Neural cell (in vitro differentiated cells): ENCODE measurements around the gene SETMAR. TPM values are rescaled to one million over a fixed set of nuclear protein-coding genes. Genes with fewer than 3 reads are reported as not detected.

ENCODE experiments used
- H2AFZ ChIP-seq: fragments of 200-600, 300-800 bp; sonication (generic), shearing (Covaris generic); 2 replicates; pipeline ENCODE4 v1.6.0; 2014; ENCODE audit warnings: low read depth, mild to moderate bottlenecking, antibody characterized with exemption, low read length, moderate library complexity
- H3F3A ChIP-seq: fragments of 200-600 bp; shearing (Covaris generic); 2 replicates; pipeline ENCODE4 v1.6.1; 2016; ENCODE audit warnings: mild to moderate bottlenecking, moderate library complexity, mixed read lengths, antibody characterized with exemption, low read length; ENCODE audit not compliant: insufficient read depth, poor library complexity, severe bottlenecking
- H3K27ac ChIP-seq: fragments of 200-600, 300-800 bp; sonication (generic), shearing (Covaris generic); 2 replicates; pipeline ENCODE4 v1.5.1; 2014; ENCODE audit warnings: mild to moderate bottlenecking, low read length, moderate library complexity
- H3K27me3 ChIP-seq: fragments of 300-800, 200-600 bp; sonication (generic), shearing (Covaris generic); 2 replicates; pipeline ENCODE4 v1.6.0; 2014; ENCODE audit warnings: mild to moderate bottlenecking, low read depth, low read length, moderate library complexity; ENCODE audit not compliant: insufficient read depth
- H3K36me3 ChIP-seq: fragments of 300-800, 200-600 bp; sonication (generic), shearing (Covaris generic); 2 replicates; pipeline ENCODE4 v1.5.1; 2014; ENCODE audit warnings: mild to moderate bottlenecking, antibody characterized with exemption, low read length, moderate library complexity; ENCODE audit not compliant: insufficient read depth
- H3K4me2 ChIP-seq: fragments of 300-800, 200-600 bp; sonication (generic), shearing (Covaris generic); 2 replicates; pipeline ENCODE4 v1.6.0; 2014; ENCODE audit warnings: mild to moderate bottlenecking, low read length
- H3K4me3 ChIP-seq: fragments of 300-800, 200-600 bp; sonication (generic), shearing (Covaris generic); 2 replicates; pipeline ENCODE4 v1.5.1; 2014; ENCODE audit warnings: mild to moderate bottlenecking, low read length, moderate library complexity
- H3K79me2 ChIP-seq: fragments of 200-600 bp; shearing (Covaris generic); replicated peaks from 2 replicates; pipeline ENCODE4 v1.6.0; 2014; ENCODE audit warnings: mild to moderate bottlenecking, low read length, moderate library complexity; ENCODE audit not compliant: insufficient read depth
- H3K9ac ChIP-seq: fragments of 300-800, 200-600 bp; sonication (generic), shearing (Covaris generic); 2 replicates; pipeline ENCODE4 v1.6.1; 2016; ENCODE audit warnings: mild to moderate bottlenecking, low read length, mixed read lengths
- H3K9me2 ChIP-seq: fragments of 200-600 bp; shearing (Covaris generic); 2 replicates; pipeline ENCODE4 v1.6.1; 2016; ENCODE audit warnings: mild to moderate bottlenecking, low read length, mixed read lengths; ENCODE audit not compliant: insufficient read depth
- H3K9me3 ChIP-seq: fragments of 200-600, 300-800 bp; sonication (generic), shearing (Covaris generic); 2 replicates; pipeline ENCODE4 v1.6.1; 2016; ENCODE audit warnings: mild to moderate bottlenecking, mixed run types, low read length, moderate library complexity, mixed read lengths
- H4K20me1 ChIP-seq: fragments of 200-600 bp; shearing (Covaris generic); 2 replicates; pipeline ENCODE4 v1.6.1; 2016; ENCODE audit warnings: mild to moderate bottlenecking, mixed run types; ENCODE audit not compliant: insufficient read depth
- EP300 ChIP-seq: fragments of 450-650 bp; conservative IDR thresholded peaks from 2 replicates; pipeline ENCODE4 v1.6.1; 2014; ENCODE audit warnings: antibody characterized with exemption, mild to moderate bottlenecking, moderate library complexity; ENCODE audit not compliant: poor library complexity, severe bottlenecking
- EZH2 ChIP-seq: fragments of 200-600, 300-800 bp; shearing (Covaris generic), sonication (generic); IDR thresholded peaks from 2 replicates; pipeline ENCODE4 v1.6.1; 2014; ENCODE audit warnings: antibody characterized with exemption, low read length, borderline replicate concordance, mild to moderate bottlenecking; ENCODE audit not compliant: insufficient read depth, poor library complexity, severe bottlenecking
- MXI1 ChIP-seq: fragments of 450-650 bp; conservative IDR thresholded peaks from 2 replicates; pipeline ENCODE4 v1.6.1; 2014; ENCODE audit warnings: antibody characterized with exemption, mild to moderate bottlenecking; ENCODE audit not compliant: poor library complexity, severe bottlenecking
- POLR2AphosphoS5 ChIP-seq: IDR thresholded peaks from 2 replicates; pipeline ENCODE4 v1.6.1; 2012
- RAD21 ChIP-seq: fragments of 450-650 bp; conservative IDR thresholded peaks from 2 replicates; pipeline ENCODE4 v1.6.1; 2014; ENCODE audit warnings: antibody characterized with exemption, mild to moderate bottlenecking, moderate library complexity
- SMC3 ChIP-seq: fragments of 450-650 bp; conservative IDR thresholded peaks from 2 replicates; pipeline ENCODE4 v1.6.1; 2014; ENCODE audit warnings: antibody characterized with exemption, mild to moderate bottlenecking, moderate library complexity; ENCODE audit not compliant: poor library complexity
- TAF1 ChIP-seq: IDR thresholded peaks from 2 replicates; pipeline ENCODE4 v1.6.1; 2012; ENCODE audit warnings: low read depth
- polyA plus RNA-seq: library from polyadenylated mRNA; depleted of rRNA; stranded (reverse); fragments of >200 nt; gene quantifications from 2 replicates; pipeline ENCODE4 v1.2.3, GENCODE V29; 2014
- TF ChIP-seq, protein P1 (sequence below): fragments of 450-650 bp; IDR thresholded peaks from 2 replicates; pipeline ENCODE4 v1.5.1; 2014; ENCODE audit warnings: antibody characterized with exemption, mild to moderate bottlenecking, moderate library complexity; ENCODE audit not compliant: poor library complexity, severe bottlenecking
- TF ChIP-seq, protein P2 (sequence below): IDR thresholded peaks from 2 replicates; pipeline ENCODE4 v1.6.1; 2012; ENCODE audit warnings: borderline replicate concordance

SETMAR gene
- polyA plus RNA-seq, 1 donor from 2014 or later: 41.3 TPM

DNA sequence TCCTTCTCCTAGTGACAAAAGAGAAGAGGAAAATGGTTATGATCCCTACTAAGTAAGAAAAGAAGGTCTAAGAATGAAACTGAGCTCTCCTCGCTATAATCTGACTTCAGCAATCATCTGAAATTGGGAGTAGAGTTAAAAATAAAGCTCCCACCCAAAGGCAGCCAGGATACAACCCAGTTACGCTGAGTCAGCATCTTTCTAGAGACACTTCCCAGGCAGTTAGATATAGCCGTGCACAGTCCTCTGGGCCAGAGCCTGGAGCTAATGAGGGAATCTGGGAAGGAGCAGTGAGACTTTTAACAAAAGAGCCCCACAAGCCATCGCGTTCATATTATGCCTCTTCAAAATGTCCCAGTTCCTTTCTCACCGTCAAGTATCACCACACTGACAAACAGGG is 39.1 kb upstream of the SETMAR start:
- Histone ChIP-seq H3F3A (no peaks in the 10 kb centered on the region), H3K27me3 (no peaks in the 10 kb centered on the region), H3K79me2 (no peaks in the 10 kb centered on the region), H3K9ac (no peak overlapping the region), H4K20me1 (no peaks in the 10 kb centered on the region), H2AFZ (no peak overlapping the region), H3K4me2 (no peak overlapping the region), H3K27ac (no peak overlapping the region), H3K4me3 (no peak overlapping the region), H3K9me3 (no peaks in the 10 kb centered on the region), H3K9me2 (no peaks in the 10 kb centered on the region), H3K36me3 (no peaks in the 10 kb centered on the region)
- TF ChIP-seq, protein P1, sequence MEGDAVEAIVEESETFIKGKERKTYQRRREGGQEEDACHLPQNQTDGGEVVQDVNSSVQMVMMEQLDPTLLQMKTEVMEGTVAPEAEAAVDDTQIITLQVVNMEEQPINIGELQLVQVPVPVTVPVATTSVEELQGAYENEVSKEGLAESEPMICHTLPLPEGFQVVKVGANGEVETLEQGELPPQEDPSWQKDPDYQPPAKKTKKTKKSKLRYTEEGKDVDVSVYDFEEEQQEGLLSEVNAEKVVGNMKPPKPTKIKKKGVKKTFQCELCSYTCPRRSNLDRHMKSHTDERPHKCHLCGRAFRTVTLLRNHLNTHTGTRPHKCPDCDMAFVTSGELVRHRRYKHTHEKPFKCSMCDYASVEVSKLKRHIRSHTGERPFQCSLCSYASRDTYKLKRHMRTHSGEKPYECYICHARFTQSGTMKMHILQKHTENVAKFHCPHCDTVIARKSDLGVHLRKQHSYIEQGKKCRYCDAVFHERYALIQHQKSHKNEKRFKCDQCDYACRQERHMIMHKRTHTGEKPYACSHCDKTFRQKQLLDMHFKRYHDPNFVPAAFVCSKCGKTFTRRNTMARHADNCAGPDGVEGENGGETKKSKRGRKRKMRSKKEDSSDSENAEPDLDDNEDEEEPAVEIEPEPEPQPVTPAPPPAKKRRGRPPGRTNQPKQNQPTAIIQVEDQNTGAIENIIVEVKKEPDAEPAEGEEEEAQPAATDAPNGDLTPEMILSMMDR: no peak
- TF ChIP-seq SMC3: no peak
- TF ChIP-seq TAF1: no peak
- no peak for TF ChIP-seq MXI1
- TF ChIP-seq EP300: no peak
- TF ChIP-seq, protein P2, sequence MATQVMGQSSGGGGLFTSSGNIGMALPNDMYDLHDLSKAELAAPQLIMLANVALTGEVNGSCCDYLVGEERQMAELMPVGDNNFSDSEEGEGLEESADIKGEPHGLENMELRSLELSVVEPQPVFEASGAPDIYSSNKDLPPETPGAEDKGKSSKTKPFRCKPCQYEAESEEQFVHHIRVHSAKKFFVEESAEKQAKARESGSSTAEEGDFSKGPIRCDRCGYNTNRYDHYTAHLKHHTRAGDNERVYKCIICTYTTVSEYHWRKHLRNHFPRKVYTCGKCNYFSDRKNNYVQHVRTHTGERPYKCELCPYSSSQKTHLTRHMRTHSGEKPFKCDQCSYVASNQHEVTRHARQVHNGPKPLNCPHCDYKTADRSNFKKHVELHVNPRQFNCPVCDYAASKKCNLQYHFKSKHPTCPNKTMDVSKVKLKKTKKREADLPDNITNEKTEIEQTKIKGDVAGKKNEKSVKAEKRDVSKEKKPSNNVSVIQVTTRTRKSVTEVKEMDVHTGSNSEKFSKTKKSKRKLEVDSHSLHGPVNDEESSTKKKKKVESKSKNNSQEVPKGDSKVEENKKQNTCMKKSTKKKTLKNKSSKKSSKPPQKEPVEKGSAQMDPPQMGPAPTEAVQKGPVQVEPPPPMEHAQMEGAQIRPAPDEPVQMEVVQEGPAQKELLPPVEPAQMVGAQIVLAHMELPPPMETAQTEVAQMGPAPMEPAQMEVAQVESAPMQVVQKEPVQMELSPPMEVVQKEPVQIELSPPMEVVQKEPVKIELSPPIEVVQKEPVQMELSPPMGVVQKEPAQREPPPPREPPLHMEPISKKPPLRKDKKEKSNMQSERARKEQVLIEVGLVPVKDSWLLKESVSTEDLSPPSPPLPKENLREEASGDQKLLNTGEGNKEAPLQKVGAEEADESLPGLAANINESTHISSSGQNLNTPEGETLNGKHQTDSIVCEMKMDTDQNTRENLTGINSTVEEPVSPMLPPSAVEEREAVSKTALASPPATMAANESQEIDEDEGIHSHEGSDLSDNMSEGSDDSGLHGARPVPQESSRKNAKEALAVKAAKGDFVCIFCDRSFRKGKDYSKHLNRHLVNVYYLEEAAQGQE: no peak
- no peak for TF ChIP-seq RAD21
- no peak for TF ChIP-seq EZH2
- no peak for TF ChIP-seq POLR2AphosphoS5

DNA sequence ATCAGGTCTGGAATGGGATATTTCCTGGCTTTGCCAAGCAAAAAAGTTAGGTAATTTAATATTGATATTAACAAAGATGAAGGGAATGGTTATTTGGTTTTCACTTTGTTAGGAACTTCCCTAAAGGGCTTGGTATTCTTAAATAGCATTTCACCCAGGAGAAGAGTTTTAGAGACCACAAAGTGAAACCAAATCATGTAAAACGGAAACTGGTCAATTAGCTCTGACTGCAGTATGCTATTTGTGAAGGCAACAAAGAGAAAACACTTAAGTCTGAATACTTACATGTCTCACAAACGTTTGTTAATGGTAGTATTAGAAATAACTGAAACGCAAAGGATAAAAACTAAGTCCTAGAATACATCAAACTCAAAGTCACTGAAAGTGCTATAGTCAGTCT is 32.4 kb upstream of the SETMAR start:
- no peak overlapping the region for H3K27ac ChIP-seq
- no peak overlapping the region for H3K4me2 ChIP-seq
- TF ChIP-seq POLR2AphosphoS5: no peak
- no peak for TF ChIP-seq SMC3
- no peaks in the 10 kb centered on the region for H3K36me3 ChIP-seq
- no peaks in the 10 kb centered on the region for H4K20me1 ChIP-seq
- no peak overlapping the region for H3K9ac ChIP-seq
- no peaks in the 10 kb centered on the region for H3K79me2 ChIP-seq
- H3K9me3 ChIP-seq: no peaks in the 10 kb centered on the region
- no peaks in the 10 kb centered on the region for H3F3A ChIP-seq
- H2AFZ ChIP-seq: no peak overlapping the region
- H3K4me3 ChIP-seq: no peak overlapping the region
- no peaks in the 10 kb centered on the region for H3K27me3 ChIP-seq
- no peaks in the 10 kb centered on the region for H3K9me2 ChIP-seq

DNA sequence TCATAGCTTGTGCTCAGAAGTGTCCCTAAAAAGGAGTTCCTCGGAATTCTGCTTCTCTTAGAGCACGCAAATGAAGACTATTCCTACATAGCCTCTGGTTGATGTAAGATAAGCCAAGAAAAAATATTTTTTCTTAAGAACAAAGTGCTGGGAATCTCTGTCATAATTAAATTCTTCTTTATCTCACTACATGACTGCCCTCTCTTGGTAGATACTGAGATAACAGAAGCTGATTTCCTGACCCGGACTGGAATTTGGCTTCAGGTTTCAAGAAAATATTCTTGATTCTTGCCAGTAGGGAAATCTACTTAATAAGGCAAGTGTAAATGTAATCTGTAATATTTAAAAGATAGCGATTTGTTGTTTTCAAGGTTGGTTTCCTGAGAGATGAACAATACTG is 31.3 kb upstream of the SETMAR start:
- Histone ChIP-seq H3K4me3 (no peak overlapping the region), H2AFZ (no peak overlapping the region), H3K36me3 (no peaks in the 10 kb centered on the region), H3K27ac (no peak overlapping the region), H3F3A (no peaks in the 10 kb centered on the region), H3K9me2 (no peaks in the 10 kb centered on the region), H4K20me1 (no peaks in the 10 kb centered on the region), H3K79me2 (no peaks in the 10 kb centered on the region), H3K27me3 (no peaks in the 10 kb centered on the region), H3K9ac (no peak overlapping the region), H3K9me3 (no peaks in the 10 kb centered on the region), H3K4me2 (no peak overlapping the region)
- TF ChIP-seq, protein P1: peak; percentile 84
- peak; percentile 86 for TF ChIP-seq SMC3
- TF ChIP-seq POLR2AphosphoS5: no peak
- peak; percentile 89 for TF ChIP-seq RAD21
